GM18520 (cell line): ENCODE measurements around the gene ZNF280B.
"Not testable (repeated sequence)": the region's sequence is repeated elsewhere in the genome, so short reads cannot be mapped to it uniquely, and the experiment has no call there.

Experiments
- ATAC-seq: cut with Tn5 transposase; IDR thresholded peaks from one replicate; pipeline ENCODE4 v1.9.1; 2021; ENCODE audit not compliant: unreplicated experiment

Gene ZNF280B

DNA sequence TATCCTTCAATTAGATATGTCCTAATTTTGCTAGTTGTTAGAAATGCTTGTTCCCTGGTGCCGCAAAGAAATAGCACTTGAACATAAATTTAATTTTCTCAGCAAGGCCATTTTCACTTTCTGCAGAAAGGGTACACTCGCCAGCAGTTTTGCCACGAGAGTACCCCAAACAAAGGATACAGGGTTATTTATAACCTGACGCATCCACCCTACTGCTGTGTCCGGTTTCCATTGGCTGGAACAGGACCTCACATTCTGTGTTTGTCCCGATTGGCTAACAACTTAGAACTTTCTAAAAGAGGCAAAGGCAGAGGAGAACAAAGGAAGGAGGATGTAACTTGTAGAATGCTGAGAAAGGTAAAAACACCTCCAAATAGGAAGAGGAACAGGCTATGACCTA, 1.4 kb upstream of the ZNF280B start:
- not testable (repeated sequence) for ATAC-seq

- no peak for ATAC-seq
Observed at GRCh38 chr22:22507743-22508273, 734 bp downstream of the ZNF280B start.

GRCh38 chr22:22506736-22507135, 1.8 kb downstream of the ZNF280B start:
- ATAC-seq, result no peak

- ATAC-seq, result no peak
Observed at GRCh38 chr22:22498267-22498666, 10.3 kb downstream of the ZNF280B start.

DNA sequence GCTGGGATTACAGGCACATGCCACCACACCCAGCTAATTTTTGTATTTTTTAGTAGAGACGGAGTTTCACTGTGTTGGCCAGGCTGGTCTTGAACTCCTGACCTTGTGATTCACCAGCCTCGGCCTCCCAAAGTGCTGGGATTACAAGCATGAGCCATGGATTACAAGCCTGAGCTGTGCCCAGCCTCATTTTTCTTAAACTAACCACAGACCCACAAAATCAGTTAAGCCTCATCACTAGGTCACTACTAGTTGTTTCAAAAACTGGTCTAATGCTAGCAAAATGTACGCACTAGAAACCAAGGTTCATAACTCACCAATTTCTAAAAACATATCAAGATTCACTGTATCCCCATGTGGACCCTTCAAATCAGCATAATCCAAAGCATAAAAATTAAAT, 17.0 kb downstream of the ZNF280B start:
- ATAC-seq, result not testable (repeated sequence)

DNA sequence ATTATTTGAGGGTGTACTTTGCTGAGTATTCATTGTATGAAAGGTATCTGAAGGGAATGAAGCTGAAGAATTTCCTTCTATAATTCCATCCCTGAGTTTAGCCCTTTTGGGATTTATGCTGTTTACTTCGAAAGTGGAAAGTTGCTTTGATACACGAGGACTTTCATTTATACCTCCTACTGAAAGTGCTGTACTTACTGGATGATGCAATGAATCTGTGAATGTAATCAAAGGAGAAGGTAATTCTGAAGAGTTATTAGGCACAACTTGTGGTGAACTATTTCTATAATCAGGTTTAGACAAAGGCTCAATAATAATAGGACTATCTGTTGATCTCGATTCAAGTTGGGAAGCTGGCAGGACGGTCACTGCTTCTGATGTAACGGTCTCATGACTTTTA, 19.8 kb downstream of the ZNF280B start:
- ATAC-seq, result no peak

GRCh38 chr22:22487869-22488597, 20.5 kb downstream of the ZNF280B start:
- no peak for ATAC-seq

GRCh38 chr22:22487059-22487458, 21.5 kb downstream of the ZNF280B start:
- no peak for ATAC-seq

GRCh38 chr22:22486132-22486899, 22.2 kb downstream of the ZNF280B start:
- no peak for ATAC-seq

- ATAC-seq, result no peak
Observed at GRCh38 chr22:22485524-22485923, 23.0 kb downstream of the ZNF280B start.

DNA sequence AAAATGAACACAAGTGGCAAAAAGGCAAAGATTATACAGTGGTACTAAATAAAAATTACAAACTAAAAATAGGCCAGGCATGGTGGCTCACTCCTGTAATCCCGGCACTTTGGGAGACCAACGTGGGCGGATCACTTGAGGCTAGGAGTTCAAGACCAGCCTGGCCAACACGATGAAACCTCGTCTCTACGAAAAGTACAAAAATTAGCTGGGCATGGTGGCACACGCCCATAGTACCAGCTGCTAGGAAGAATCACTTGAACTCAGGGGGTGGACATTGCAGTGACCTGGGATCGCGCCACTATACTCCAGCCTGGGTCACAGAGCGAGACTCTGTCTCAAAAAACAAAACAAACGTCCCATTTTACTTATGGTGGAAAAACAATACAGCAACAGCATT, 24.5 kb downstream of the ZNF280B start:
- ATAC-seq, result no peak

DNA sequence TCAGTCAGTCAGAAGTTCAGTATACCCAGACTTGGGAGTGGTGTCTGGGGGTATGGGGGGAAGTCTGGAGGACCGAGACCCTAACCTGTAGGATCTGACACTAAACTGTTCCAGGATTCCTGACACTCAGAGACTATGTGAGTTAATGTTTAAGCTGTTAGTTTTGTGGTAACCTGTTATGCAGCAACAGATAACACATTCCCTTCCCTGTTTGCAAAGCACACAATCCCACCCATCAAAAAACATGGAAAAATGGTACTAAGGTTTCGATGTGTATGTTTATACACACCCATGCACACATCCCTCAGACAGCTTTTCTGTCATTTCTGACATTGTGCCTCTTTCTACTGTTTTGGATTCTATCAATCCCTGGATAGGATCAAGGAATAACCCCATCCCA, 27.6 kb downstream of the ZNF280B start:
- no peak for ATAC-seq

DNA sequence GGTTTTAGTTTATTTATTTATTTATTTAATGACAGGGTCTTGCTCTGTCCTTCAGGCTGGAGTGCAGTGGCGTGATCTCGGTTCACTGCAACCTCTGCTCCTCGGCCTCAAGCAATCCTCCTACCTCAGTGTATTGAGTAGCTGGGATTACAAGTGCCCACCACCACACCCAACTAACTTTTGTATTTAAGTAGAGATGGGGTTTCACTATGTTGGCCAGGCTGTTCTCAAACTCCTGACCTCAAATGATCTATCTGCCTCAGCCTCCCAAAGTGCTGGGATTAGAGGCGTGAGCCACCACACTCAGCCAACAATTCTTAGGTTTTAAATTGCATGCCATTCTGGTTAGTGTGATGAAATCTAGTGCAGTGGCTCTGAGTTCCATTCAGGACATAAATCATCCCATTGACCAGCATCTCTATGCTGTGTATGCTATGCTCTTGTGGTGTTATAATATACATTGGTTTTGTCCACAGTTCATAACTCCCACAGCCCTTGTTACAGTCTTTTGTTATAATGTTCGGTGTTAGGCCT, 28.5 kb downstream of the ZNF280B start:
- ATAC-seq, result no peak

- ATAC-seq, result no peak
Observed at GRCh38 chr22:22479116-22479515, 29.4 kb downstream of the ZNF280B start.

DNA sequence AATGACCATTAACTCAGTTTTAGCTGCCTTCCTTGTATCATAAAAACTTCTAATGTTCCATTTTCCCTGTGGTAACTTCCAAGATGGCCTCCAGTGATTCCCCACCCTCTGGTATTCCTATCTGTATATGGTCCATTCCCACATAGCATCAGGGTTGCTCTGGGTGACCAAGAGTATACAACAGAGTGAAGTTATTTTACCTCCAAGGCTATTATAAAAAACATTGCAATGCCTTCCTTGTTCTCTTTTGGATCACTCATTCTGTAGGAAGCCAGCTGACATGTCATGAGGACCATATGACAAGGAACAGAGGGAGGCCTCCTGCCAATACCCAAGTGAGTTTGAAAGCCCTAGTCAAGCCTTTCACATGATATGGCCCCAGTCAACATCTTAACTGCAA, 30.1 kb downstream of the ZNF280B start:
- ATAC-seq, result no peak

DNA sequence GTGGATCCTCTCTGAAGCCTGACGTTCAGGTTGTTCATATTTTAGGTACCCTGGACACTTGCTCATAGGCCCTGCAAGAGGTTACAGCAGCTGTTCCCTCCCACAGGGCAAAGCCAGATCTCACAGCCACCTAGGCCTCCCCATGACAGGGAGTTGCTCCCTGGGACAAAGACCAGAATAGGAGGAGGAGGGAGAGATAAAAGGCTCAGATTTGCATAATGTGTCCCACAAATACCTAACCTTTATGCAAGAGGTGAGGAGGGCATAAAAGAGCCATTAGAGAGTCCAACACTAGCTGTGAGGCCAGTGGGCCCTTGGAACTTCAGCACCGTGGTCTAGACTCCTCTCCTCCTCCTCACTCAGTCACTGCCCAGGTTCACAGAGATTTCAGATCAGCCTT, 33.8 kb downstream of the ZNF280B start:
- no peak for ATAC-seq

DNA sequence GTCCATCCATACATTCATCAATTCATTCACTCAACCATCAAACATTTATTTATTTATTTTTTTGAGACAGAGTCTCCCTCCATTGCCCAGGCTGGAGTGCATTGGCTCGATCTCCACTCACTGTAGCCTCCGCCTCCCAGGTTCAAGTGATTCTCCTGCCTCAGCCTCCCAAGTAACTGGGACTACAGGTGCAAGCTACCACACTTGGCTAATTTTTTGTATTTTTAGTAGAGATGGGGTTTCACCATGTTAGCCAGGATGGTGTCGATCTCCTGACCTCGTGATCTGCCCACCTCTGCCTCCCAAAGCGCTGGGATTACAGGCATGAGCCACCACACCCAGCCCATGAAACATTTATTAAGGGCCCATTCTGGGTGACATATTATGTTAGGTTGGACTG, 37.4 kb downstream of the ZNF280B start:
- ATAC-seq, result not testable (repeated sequence)

GRCh38 chr22:22469527-22469926, 39.0 kb downstream of the ZNF280B start:
- no peak for ATAC-seq

DNA sequence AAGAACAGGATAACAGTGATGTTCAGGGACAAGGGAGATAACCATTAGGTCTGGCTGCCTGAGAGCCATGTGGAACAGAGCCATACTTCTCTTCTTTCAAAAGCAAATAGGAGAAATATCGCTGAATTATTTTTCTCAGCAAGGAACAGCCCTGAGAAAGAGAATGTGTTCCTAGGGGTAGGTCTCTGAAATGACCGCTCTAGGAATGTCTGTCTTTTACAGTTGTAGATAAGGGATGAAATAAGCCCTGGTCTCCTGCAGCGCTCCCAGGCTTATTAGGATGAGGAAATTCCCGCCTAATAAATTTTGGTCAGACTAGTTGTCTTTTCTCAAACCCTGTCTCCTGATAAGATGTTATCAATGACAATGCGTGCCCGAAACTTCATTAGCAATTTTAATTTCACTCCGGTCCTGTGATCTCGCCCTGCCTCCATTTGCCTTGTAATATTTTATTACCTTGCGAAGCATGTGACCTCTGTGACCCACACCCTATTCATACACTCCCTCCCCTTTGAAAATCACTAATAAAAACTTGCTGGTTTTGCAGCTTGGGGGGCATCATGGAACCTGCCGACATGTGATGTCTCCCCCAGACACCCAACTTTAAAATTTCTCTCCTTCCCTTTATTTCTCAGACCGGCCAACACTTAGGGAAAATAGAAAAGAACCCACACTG, 39.6 kb downstream of the ZNF280B start:
- ATAC-seq, result not testable (repeated sequence)

- no peak for ATAC-seq
Observed at GRCh38 chr22:22467112-22467511, 41.4 kb downstream of the ZNF280B start.

GRCh38 chr22:22465782-22466181, 42.8 kb downstream of the ZNF280B start:
- no peak for ATAC-seq
